Measurements from ENCODE around the gene UGT3A1. TPM values are rescaled to one million over a fixed set of nuclear protein-coding genes. Genes with fewer than 3 reads are reported as not detected.
"Not testable (repeated sequence)": the region's sequence is repeated elsewhere in the genome, so short reads cannot be mapped to it uniquely, and the experiment has no call there.

The UGT3A1 gene, protein sequence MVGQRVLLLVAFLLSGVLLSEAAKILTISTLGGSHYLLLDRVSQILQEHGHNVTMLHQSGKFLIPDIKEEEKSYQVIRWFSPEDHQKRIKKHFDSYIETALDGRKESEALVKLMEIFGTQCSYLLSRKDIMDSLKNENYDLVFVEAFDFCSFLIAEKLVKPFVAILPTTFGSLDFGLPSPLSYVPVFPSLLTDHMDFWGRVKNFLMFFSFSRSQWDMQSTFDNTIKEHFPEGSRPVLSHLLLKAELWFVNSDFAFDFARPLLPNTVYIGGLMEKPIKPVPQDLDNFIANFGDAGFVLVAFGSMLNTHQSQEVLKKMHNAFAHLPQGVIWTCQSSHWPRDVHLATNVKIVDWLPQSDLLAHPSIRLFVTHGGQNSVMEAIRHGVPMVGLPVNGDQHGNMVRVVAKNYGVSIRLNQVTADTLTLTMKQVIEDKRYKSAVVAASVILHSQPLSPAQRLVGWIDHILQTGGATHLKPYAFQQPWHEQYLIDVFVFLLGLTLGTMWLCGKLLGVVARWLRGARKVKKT
- polyA plus RNA-seq (2012; ENCODE audit: low read depth, missing spikeins) = not detected

DNA sequence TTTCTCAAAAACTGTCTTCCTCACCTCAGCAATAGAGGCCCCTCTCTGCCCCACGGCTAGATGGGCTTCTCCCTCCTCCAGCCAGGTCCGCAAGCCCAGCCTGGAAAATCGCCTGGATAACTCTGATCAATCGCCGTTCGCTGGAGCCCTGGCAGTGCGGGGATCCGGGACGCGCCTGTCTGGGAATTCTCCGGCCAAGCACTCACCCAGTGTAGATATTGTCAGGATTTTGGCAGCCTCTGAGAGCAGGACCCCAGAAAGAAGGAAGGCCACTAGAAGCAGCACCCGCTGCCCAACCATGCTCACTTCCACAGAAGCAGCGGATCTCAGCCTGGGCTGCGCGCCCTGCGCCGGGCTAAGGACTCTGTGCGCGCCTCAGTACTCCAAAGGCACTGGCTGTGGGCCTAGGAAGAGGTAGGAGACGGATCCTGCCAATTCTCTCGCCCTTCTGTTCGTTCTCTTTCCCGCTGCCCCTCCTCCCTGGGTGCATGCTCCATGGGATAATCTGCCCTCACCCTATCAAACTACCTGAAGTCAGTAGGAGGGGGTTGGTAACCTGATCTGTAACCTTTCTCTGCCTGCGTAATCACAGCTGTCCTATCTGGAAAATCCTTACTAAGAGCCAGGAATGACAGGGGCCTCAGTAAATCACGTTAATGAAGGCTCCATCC, at the start of gene UGT3A1:
Gene UGT3A1, minus strand, starts transcription at position 450 of the 671 bp plus-strand sequence. Its CDS starts 150 bp downstream, at position 300.
- no peak for FAIRE-seq
- no peak for DNase-seq (ENCODE audit: insufficient read length, low spot score)
- no peak for TF ChIP-seq SPI1 (IDR thresholded peaks at IDR 0.05; ENCODE audit: low read depth, low read length)
- no peak for TF ChIP-seq POU2F2 (IDR thresholded peaks at IDR 0.05; ENCODE audit: low read depth, low read length)
- no peak for TF ChIP-seq POLR2AphosphoS5 (IDR thresholded peaks at IDR 0.05; ENCODE audit: low read depth, low read length)
- no peak for TF ChIP-seq TAF1 (IDR thresholded peaks at IDR 0.05; ENCODE audit: low read depth, low read length)
- TF ChIP-seq PAX5 (IDR thresholded peaks at IDR 0.05; ENCODE audit: insufficient read depth, low read length, severe bottlenecking) = no peak

DNA sequence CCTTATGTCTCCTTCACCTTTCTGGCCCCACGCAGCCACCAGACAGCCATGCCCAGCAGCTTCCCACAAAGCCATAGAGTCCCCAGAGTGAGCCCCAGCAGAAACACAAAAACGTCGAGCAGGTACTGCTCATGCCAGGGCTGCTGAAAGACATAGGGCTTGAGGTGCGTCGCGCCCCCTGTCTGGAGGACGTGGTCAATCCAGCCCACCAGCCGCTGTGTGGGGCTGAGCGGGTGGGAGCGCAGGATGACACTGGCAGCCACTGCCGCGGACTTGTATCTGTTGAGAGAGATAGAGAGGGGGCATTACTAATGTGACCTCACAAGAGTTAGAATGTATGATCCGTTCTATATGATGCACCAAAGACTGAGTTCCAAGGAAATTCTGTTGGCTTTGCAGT, 44.5 kb upstream of the UGT3A1 start:
- FAIRE-seq = no peak
- TF ChIP-seq SPI1 (IDR thresholded peaks at IDR 0.05; ENCODE audit: low read depth, low read length) (no peak), POLR2A (IDR thresholded peaks at IDR 0.05; ENCODE audit: low read depth, low read length) (no peak), POU2F2 (IDR thresholded peaks at IDR 0.05; ENCODE audit: low read depth, low read length) (no peak), TAF1 (IDR thresholded peaks at IDR 0.05; ENCODE audit: low read depth, low read length) (no peak), PAX5 (IDR thresholded peaks at IDR 0.05; ENCODE audit: insufficient read depth, low read length, severe bottlenecking) (no peak), POLR2AphosphoS5 (IDR thresholded peaks at IDR 0.05; ENCODE audit: low read depth, low read length) (no peak)
- no peak for DNase-seq (ENCODE audit: insufficient read length, low spot score)

DNA sequence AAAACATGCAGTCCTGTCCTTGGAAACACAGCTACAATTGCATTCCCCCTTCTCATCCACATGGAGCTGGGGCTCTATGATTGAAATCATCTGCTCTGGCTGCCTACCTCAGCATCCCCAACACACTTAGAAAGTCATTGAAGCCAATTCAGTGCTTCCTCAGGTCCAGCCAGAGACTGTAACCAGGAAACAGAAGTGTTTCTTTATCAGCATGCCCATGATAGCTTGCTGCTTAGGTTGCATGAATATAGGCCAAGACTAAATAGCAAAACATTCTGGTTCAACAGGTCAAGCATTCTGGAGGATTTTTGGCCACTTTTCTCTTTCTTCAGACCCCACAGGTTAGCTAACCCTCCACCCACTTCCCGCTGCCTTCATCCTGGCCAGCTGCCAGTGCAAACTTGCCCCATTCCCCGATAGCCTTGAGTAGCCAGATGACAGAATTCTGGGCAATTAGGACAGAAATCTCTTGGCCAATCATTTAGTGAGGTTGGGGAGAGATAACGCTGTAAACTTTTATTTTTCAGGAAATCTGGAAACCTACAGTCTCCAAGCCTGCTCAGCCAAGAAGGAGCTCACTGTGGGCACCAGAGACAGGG, 43.4 kb upstream of the UGT3A1 start:
- FAIRE-seq; DNase-seq (ENCODE audit: insufficient read length, low spot score): not testable (repeated sequence)

DNA sequence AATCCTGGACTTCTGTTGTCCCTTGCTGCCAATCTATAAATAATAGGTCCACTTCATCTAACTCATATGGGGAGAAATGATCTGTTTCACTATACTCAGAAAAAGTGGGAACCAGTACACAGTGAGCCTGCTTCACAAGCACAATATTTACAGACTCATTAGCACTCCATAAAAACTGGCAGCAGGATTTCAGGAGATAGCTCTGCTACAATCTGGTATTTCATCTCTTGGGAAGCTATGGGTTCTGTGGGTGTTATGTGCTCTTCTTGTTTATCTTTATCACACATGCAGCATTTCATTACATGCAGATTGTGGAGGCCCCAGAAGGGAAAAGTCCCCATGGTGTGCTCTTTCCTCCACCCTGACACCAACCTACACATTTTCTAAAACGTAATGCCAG, 42.3 kb upstream of the UGT3A1 start:
- TF ChIP-seq POLR2AphosphoS5 (IDR thresholded peaks at IDR 0.05; ENCODE audit: low read depth, low read length) (no peak), POU2F2 (IDR thresholded peaks at IDR 0.05; ENCODE audit: low read depth, low read length) (no peak), SPI1 (IDR thresholded peaks at IDR 0.05; ENCODE audit: low read depth, low read length) (no peak), POLR2A (IDR thresholded peaks at IDR 0.05; ENCODE audit: low read depth, low read length) (no peak), TAF1 (IDR thresholded peaks at IDR 0.05; ENCODE audit: low read depth, low read length) (no peak), PAX5 (IDR thresholded peaks at IDR 0.05; ENCODE audit: insufficient read depth, low read length, severe bottlenecking) (no peak)
- no peak for DNase-seq (ENCODE audit: insufficient read length, low spot score)
- FAIRE-seq = no peak

DNA sequence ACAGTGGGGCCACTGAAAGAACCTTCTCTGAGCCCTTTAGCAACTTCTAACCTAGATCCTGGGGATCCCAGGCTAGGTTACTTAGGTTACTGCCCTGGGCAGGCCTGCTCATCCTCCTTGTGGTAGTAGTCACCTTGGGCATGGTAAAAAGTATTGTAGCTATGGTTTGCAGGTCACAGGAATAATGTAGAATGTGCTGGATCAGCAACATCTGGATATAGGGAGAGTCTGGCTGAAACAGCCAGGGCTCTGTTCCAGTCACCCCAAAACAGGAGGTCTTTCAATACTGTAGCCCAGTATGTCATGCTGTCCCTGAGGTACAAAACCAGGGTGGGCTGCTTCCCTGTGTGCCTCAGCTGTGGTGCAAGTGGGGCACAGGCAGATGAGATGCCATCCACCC, 41.9 kb upstream of the UGT3A1 start:
- DNase-seq (ENCODE audit: insufficient read length, low spot score) (no peak), FAIRE-seq (no peak)
- TF ChIP-seq POU2F2 (IDR thresholded peaks at IDR 0.05; ENCODE audit: low read depth, low read length) (no peak), POLR2AphosphoS5 (IDR thresholded peaks at IDR 0.05; ENCODE audit: low read depth, low read length) (no peak), SPI1 (IDR thresholded peaks at IDR 0.05; ENCODE audit: low read depth, low read length) (no peak), TAF1 (IDR thresholded peaks at IDR 0.05; ENCODE audit: low read depth, low read length) (no peak), PAX5 (IDR thresholded peaks at IDR 0.05; ENCODE audit: insufficient read depth, low read length, severe bottlenecking) (no peak), POLR2A (IDR thresholded peaks at IDR 0.05; ENCODE audit: low read depth, low read length) (no peak)

DNA sequence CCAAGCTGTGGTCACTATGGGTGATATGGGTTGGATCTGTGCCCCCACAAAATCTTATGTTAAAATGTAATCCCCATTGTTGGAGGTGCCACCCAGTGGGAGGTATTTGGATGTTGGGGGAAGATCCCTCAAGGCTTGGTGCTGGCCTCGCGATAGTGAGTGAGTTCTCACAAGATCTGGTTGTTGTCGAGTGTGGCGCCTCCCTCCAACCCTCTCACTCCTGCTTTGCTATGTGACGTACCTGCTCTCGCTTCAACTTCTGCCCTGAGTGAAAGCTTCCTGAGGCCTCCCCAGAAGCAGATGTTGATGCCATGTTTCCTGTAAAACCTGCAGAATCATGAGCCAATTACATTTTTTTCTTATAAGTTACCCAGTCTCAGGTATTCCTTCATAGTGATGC, 40.0 kb upstream of the UGT3A1 start:
- TF ChIP-seq POLR2A (IDR thresholded peaks at IDR 0.05; ENCODE audit: low read depth, low read length) (no peak), POU2F2 (IDR thresholded peaks at IDR 0.05; ENCODE audit: low read depth, low read length) (no peak), POLR2AphosphoS5 (IDR thresholded peaks at IDR 0.05; ENCODE audit: low read depth, low read length) (no peak)
- FAIRE-seq (no peak), DNase-seq (ENCODE audit: insufficient read length, low spot score) (no peak)

DNA sequence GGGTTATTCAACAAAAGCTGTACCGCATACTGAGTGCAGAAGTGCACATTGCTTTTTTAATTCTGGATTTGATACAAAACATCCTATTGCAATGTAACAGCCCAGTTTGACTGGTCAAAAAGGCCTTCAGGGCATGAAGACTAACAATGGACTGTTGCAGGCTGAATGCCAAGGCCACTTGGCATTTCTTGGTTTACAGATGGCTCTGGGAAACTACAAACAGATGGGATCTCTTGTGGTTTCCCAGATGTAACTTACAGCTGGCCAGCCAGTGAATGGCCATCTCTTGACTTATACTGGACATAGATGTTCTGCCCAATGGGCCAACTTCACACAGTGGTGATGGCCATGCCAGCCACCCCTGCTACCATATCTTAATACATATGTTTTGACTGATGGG, 38.7 kb upstream of the UGT3A1 start:
- DNase-seq (ENCODE audit: insufficient read length, low spot score) (no peak), FAIRE-seq (no peak)
- TF ChIP-seq SPI1 (IDR thresholded peaks at IDR 0.05; ENCODE audit: low read depth, low read length) (no peak), PAX5 (IDR thresholded peaks at IDR 0.05; ENCODE audit: insufficient read depth, low read length, severe bottlenecking) (no peak), POLR2A (IDR thresholded peaks at IDR 0.05; ENCODE audit: low read depth, low read length) (no peak), TAF1 (IDR thresholded peaks at IDR 0.05; ENCODE audit: low read depth, low read length) (no peak), POLR2AphosphoS5 (IDR thresholded peaks at IDR 0.05; ENCODE audit: low read depth, low read length) (no peak), POU2F2 (IDR thresholded peaks at IDR 0.05; ENCODE audit: low read depth, low read length) (no peak)

DNA sequence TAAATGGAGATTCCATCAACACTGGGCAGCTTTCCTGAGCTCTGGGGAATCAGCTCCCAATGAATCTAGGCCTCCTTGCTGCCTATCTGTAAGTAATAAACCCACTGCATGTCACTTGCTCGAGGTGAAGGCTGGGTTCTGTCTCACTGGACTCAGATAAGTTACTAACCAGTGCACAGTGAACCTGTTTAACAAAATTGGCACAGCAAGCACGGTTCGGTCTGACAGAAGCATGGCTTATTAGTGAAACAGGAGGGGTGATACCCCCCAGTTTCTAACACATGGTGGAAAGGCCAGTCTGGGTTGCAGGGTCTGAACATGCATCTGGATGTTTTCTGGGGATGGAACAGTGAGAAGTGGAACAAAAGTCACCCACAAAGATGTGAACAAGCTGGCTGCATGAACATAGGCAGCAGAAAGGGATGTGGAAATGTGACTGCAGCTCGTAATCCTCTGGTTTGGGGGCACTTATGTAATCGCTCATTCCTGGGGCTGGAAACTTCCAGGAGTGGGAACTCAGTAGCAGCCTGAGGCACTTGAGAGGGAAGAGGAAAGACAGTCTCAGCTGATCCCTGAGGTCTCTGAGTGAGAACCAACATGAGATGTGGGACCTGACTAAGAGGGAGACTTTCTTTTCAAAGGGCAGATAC, 37.8 kb upstream of the UGT3A1 start:
- DNase-seq (ENCODE audit: insufficient read length, low spot score) (no peak), FAIRE-seq (no peak)
- no peak for TF ChIP-seq PAX5 (IDR thresholded peaks at IDR 0.05; ENCODE audit: insufficient read depth, low read length, severe bottlenecking)
- no peak for TF ChIP-seq POU2F2 (IDR thresholded peaks at IDR 0.05; ENCODE audit: low read depth, low read length)
- no peak for TF ChIP-seq SPI1 (IDR thresholded peaks at IDR 0.05; ENCODE audit: low read depth, low read length)
- no peak for TF ChIP-seq POLR2A (IDR thresholded peaks at IDR 0.05; ENCODE audit: low read depth, low read length)
- TF ChIP-seq POLR2AphosphoS5 (IDR thresholded peaks at IDR 0.05; ENCODE audit: low read depth, low read length) = no peak
- TF ChIP-seq TAF1 (IDR thresholded peaks at IDR 0.05; ENCODE audit: low read depth, low read length) = no peak

DNA sequence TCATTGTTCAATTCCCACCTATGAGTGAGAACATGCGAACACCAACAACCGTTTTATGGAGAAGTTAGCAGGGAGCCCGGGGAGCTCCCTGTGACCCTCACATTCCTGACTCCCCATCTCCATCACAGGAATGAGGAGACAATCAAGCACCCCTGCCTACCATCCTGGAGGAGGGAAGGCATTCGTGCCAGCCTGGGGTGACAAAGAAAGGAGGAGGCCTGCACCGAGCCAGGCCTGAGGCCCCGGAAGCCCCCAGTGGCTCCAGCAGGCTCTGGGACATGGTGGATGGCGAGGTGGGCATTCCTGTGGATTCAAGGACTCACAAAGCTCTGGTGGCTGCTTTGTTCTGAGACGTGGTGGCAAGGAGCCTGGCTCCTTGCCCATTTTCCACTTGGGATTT, 36.5 kb upstream of the UGT3A1 start:
- DNase-seq (ENCODE audit: insufficient read length, low spot score) (no peak), FAIRE-seq (no peak)
- no peak for TF ChIP-seq TAF1 (IDR thresholded peaks at IDR 0.05; ENCODE audit: low read depth, low read length)
- TF ChIP-seq POU2F2 (IDR thresholded peaks at IDR 0.05; ENCODE audit: low read depth, low read length) = no peak
- no peak for TF ChIP-seq SPI1 (IDR thresholded peaks at IDR 0.05; ENCODE audit: low read depth, low read length)
- no peak for TF ChIP-seq POLR2AphosphoS5 (IDR thresholded peaks at IDR 0.05; ENCODE audit: low read depth, low read length)
- no peak for TF ChIP-seq POLR2A (IDR thresholded peaks at IDR 0.05; ENCODE audit: low read depth, low read length)
